Measurements from ENCODE around the gene PSMD6. TPM values are rescaled to one million over a fixed set of nuclear protein-coding genes. Genes with fewer than 3 reads are reported as not detected.

The PSMD6 gene
- total and polyA plus RNA-seq, 10 of the 15 experiments (the other 5 are each of a cell fraction or from before 2014, with no cell fraction given): 68.7 to 199 (median 106) TPM

DNA sequence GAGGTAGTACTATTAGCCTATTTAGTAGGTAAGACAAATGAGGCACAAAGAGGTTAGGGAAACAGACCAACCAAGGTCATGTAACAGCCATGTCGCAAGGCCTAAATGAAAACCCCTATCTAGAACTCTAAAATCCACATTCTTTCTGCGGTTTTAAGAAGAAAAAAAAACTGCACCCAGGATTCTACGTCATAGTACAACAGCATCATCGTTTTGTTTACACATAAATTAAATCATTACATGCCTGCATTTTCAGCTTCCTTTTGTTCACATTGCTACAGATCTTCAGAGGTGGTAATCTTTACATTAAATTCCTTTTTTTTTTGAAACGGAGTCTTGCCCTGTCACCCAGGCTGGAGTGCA is 548 bp upstream of the PSMD6 start:
- peak overlapping the region; percentile 95; the same call in 1 of the 2 replicates for H3K9ac ChIP-seq (ENCODE audit: control insufficient read depth, insufficient read depth, low read length)
- ATAC-seq (no peak), FAIRE-seq (no peak), DNase-seq (ENCODE audit: low read depth, low spot score) (no peak)
- peak overlapping the region; percentile 75 for H3K4me2 ChIP-seq (ENCODE audit: control insufficient read depth, insufficient read depth)
- H3K4me1 ChIP-seq (ENCODE audit: control insufficient read depth, insufficient read depth, low read length): no peaks in the 10 kb centered on the region
- TF ChIP-seq YBX1 (IDR thresholded peaks at IDR 0.05) (no peak), CREM (IDR thresholded peaks at IDR 0.05; ENCODE audit: low read depth) (no peak), KDM1A (IDR thresholded peaks at IDR 0.05; ENCODE audit: borderline replicate concordance) (no peak), ZBTB11 (CRISPR knock-in tag; IDR thresholded peaks at IDR 0.05) (no peak), DPF2 (IDR thresholded peaks at IDR 0.05) (no peak), RAD51 (IDR thresholded peaks at IDR 0.05) (no peak), EP300 (IDR thresholded peaks at IDR 0.05; ENCODE audit: borderline replicate concordance in 1 of 2, control insufficient read depth in 1 of 2, low read depth in 2 of 2, low read length in 2 of 2) (no peak), JUND (IDR thresholded peaks at IDR 0.05; ENCODE audit: low read depth, low read length) (no peak), BRCA1 (IDR thresholded peaks at IDR 0.05; ENCODE audit: low read depth, low read length) (no peak), ZBTB4 (CRISPR knock-in tag; IDR thresholded peaks at IDR 0.05) (no peak), WRNIP1 (IDR thresholded peaks at IDR 0.05; ENCODE audit: borderline replicate concordance, low read depth, low read length) (no peak)
- TF ChIP-seq, protein P1, sequence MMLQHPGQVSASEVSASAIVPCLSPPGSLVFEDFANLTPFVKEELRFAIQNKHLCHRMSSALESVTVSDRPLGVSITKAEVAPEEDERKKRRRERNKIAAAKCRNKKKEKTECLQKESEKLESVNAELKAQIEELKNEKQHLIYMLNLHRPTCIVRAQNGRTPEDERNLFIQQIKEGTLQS (IDR thresholded peaks at IDR 0.05; ENCODE audit: borderline replicate concordance, extremely low read depth, low read depth, low read length): no peak
- ChIA-PET SMC1A (ENCODE audit: uncharacterized antibody, unreplicated experiment) (interaction anchor here (0.7 to 2.6 kb wide), 11 partner anchors 15 to 673 kb away, joined by 3 to 12 read pairs (median 4); partner anchors contain the start of gene PRICKLE2), CTCF (interaction anchor here (0.6 to 6.0 kb wide), 33 partner anchors 11 to 469 kb away, joined by 3 to 66 read pairs (median 4); partner anchors contain the start of gene PRICKLE2), POLR2A (interaction anchor here (1.0 kb wide), 1 partner anchor 460 kb away, joined by 3 read pairs; no protein-coding TSS in a partner anchor), RAD21 (ENCODE audit: unreplicated experiment) (interaction anchor here (0.6 to 2.7 kb wide), 9 partner anchors 14 to 461 kb away, joined by 3 to 13 read pairs (median 3); partner anchors contain the start of gene SCAANT1)
- 48% methylated on average over 5 of the region's 5 CpGs for WGBS (ENCODE audit: insufficient coverage, insufficient replicate concordance, low lambda C conversion rate, missing lambda C conversion rate)
- H3K9me3 ChIP-seq (replicated peaks; ENCODE audit: control insufficient read depth, insufficient read depth, low read length): no peaks in the 10 kb centered on the region
- H3K27ac ChIP-seq (ENCODE audit: control insufficient read depth, insufficient read depth): peak overlapping the region; percentile 87
- peaks cover 29% of the 10 kb centered on the region for H3K79me2 ChIP-seq (ENCODE audit: control insufficient read depth, insufficient read depth, low read length)
- no peaks in the 10 kb centered on the region for H4K20me1 ChIP-seq (ENCODE audit: control insufficient read depth, insufficient read depth)
- in situ Hi-C loops (cut with MboI): no loop called here
- no TSS peak for BruUV-seq (replicated peaks)
- peak overlapping the region; percentile 82 for H2AFZ ChIP-seq (ENCODE audit: control insufficient read depth, low read depth, low read length)
- intact Hi-C loops (cut with micrococcal nuclease; ENCODE audit: unreplicated experiment): no loop called here
- no peaks in the 10 kb centered on the region for H3K27me3 ChIP-seq (replicated peaks in 1 of 2; ENCODE audit: control insufficient read depth in 2 of 2, insufficient read depth in 2 of 2, low read length in 1 of 2)
- peaks cover 0 to 3% of the 10 kb centered on the region in 2 experiments; a peak in 1 of 4 replicates for H3K36me3 ChIP-seq (ENCODE audit: control insufficient read depth in 2 of 2, insufficient read depth in 2 of 2, low read length in 1 of 2)
- 0 out of 2 replicates have a peak overlapping the region, but pooled peaks have one; percentile 86 for H3K4me3 ChIP-seq
